Measurements from ENCODE around the gene ALS2. TPM values are rescaled to one million over a fixed set of nuclear protein-coding genes. Genes with fewer than 3 reads are reported as not detected.

Gene ALS2
- total RNA-seq, 1 experiment from 2014 or later, result 47.5 TPM

GRCh38 chr2:201653221-201653620, 127.5 kb downstream of the ALS2 start:
- H3K27ac ChIP-seq (ENCODE audit: low read length), result no peak overlapping the region
- in situ Hi-C loops (cut with HindIII; ENCODE audit: low pct_unique_long_range_greater_than_20kb, low sequenced_read_pairs) (no loop called here), intact Hi-C loops (cut with micrococcal nuclease; ENCODE audit: unreplicated experiment) (no loop called here)
- ATAC-seq, result no peak
- peaks cover 2% of the 10 kb centered on the region; the same call in 1 of the 2 replicates for H3K27me3 ChIP-seq (ENCODE audit: control insufficient read depth, insufficient read depth, low read length)
- H3K36me3 ChIP-seq (ENCODE audit: control insufficient read depth, insufficient read depth, low read length), result no peaks in the 10 kb centered on the region
- DNase-seq (ENCODE audit: low read depth, low spot score), result no peak
- H3K4me1 ChIP-seq (ENCODE audit: control insufficient read depth, insufficient read depth, low read length), result no peaks in the 10 kb centered on the region
- TF ChIP-seq POLR2AphosphoS5 (IDR thresholded peaks at IDR 0.05; ENCODE audit: low read depth, low read length) (no peak), REST (IDR thresholded peaks at IDR 0.05; ENCODE audit: insufficient read depth in 1 of 2, low read depth in 2 of 2, low read length in 1 of 2) (no peak), TCF7L2 (IDR thresholded peaks at IDR 0.05; ENCODE audit: low read depth, low read length) (no peak), CTCF (IDR thresholded peaks at IDR 0.05) (no peak), SIN3A (IDR thresholded peaks at IDR 0.05; ENCODE audit: borderline replicate concordance, insufficient read depth, low read depth, low read length) (no peak)
- no peaks in the 10 kb centered on the region for H3K9me3 ChIP-seq (ENCODE audit: control insufficient read depth, insufficient read depth, low read depth, low read length)
- CTCF ChIA-PET, result interaction anchor here (0.6 kb wide), 1 partner anchor 407 kb away, joined by 3 read pairs; no protein-coding TSS in a partner anchor
- no peak overlapping the region for H3K4me3 ChIP-seq (ENCODE audit: low read depth in 2 of 2, low read length in 2 of 2)
- BruUV-seq (replicated peaks), result no TSS peak
- POLR2A ChIA-PET, result interaction anchor here (0.7 to 0.9 kb wide), 2 partner anchors 15 to 26 kb away, joined by 3 to 4 read pairs; no protein-coding TSS in a partner anchor

Other genes starting within 250 kb of the ALS2 start
- gene TMEM237, start 137.4 kb downstream of the ALS2 start, total RNA-seq (2021; ENCODE audit: unreplicated experiment), result 30.6 TPM
- gene MPP4, start 82.3 kb downstream of the ALS2 start, total RNA-seq (2021; ENCODE audit: unreplicated experiment), result not detected
- gene CDK15, start 25.6 kb upstream of the ALS2 start, total RNA-seq (2021; ENCODE audit: unreplicated experiment), result 4.8 TPM

Data from Panc1 (cell line).